NCI-H82 (cell line): ENCODE measurements around the gene RFK.
"Not testable (repeated sequence)": the region's sequence is repeated elsewhere in the genome, so short reads cannot be mapped to it uniquely, and the experiment has no call there.

Source experiments
- DNase-seq: peaks from one replicate; lab custom pipeline; 2025; lab: John Stamatoyannopoulos, UW

Gene RFK

GRCh38 chr9:76394195-76394959 is at the start of gene RFK:
Gene RFK, minus strand, starts transcription at chr9:76394426. Its CDS starts 255 bp downstream, at chr9:76394171.
- peak; percentile 90 for DNase-seq

DNA sequence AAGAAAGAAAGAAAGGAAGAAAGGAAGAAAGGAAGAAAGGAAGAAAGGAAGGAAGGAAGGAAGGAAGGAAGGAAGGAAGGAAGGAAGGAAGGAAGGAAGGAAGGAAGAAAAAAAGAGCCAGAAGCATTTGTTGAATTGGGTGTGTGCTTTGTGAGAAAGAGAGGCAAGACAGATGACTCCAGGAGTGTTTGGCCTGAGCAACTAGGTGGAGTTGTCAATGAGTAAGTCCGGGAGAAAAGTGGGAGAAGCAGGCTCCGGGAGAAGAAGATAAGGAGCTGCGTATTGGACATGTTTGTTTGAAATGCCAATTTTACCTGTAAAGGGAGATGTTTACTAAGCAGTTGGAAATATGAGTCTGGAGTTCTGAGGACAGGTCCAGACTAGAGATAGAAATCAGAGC is 49.7 kb upstream of the RFK start:
- DNase-seq = no peak

DNA sequence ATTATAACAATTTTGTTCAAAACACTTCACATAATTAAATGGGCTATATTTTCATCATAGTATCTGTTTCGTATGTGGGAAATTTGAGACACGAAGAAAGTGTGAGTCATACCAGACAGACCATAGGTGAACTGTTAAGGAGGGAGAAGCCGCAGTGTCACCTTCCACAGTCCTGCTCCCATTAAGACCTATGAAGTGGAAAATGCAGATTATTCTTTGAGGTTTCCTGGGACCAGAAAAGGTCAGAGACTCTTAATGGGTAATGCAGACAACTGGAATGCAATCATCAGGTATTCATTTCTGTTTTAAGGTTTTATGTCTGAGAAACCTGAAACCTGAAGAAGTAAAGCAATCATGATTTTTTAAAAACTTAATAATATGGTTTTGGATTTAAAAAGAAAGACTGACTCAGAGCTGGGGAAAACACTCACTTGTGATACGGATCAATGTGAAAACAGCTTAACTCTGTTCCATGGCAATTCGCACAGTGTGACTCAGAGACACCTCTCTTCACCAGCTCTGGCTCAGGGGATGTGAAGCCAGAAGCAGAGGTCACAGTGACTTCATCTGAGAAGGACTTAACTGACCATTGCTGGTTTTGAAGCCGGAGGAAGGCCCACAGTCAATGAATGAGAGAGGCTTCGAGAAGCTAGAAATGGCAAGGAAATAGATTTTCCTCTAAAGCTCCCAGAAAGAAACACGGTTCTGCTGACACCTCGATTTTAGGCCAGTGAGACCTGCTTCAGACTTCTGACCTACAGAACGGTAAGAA is 47.5 kb upstream of the RFK start:
- DNase-seq = no peak

DNA sequence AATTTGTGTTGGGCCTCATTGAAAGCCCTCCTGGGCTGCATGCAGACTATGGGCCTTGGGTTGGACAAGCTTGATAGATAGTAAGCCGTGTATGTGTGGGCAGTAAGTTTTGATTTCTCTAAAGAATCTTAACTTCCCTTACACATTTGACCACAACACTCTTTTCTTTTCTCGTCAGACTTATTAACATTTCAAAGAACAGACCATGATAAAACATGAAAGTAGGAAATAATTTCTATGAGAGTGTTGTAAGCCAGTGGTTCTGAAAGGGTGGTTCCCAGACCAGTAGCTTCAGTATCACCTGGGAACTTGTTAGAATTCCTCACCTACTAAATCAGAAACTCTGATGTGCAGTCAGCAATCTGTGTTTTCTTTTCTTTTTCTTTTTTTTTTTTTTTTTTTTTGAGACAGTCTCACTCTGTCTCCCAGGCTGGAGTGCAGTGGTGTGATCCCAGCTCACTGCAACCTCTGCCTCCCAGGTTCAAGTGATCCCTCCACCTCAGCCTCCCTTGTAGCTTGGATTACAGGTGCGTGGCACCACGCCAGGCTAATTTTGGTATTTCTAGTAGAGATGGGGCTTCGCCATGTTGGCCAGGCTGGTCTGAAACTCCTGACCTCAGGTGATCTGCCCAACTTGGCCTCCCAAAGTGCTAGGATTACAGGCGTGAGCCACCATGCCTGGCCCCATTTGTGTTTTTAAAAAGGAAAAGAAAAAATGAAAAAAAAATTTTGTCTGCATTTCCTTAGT is 44.8 kb upstream of the RFK start:
- DNase-seq = no peak

DNA sequence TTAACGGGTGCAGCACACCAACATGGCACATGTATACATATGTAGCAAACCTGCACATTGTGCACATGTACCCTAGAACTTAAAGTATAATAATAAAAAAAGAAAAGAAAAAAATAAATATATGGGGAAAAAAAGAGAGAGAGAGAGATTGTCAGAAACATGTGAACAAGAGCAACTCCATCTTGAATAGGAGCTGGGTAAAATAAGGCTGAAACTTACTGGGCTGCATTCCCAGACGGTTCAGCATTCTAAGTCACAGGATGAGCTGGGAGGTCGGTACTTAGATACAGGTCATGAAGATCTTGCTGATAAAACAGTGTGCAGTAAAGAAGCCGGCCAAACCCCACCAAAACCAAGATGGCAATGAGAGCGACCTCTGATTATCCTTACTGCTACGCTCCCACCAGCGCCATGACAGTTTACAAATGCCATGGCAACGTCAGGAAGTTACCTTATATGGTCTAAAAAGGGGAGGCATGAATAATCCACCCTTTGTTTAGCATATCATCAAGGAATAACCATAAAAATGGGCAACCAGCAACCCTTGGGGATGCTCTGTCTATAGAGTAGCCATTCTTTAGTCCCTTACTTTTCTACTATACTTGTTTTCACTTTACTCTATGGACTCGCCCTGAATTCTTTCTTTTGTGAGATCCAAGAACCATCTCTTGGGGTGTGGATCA is 42.9 kb upstream of the RFK start:
- not testable (repeated sequence) for DNase-seq

DNA sequence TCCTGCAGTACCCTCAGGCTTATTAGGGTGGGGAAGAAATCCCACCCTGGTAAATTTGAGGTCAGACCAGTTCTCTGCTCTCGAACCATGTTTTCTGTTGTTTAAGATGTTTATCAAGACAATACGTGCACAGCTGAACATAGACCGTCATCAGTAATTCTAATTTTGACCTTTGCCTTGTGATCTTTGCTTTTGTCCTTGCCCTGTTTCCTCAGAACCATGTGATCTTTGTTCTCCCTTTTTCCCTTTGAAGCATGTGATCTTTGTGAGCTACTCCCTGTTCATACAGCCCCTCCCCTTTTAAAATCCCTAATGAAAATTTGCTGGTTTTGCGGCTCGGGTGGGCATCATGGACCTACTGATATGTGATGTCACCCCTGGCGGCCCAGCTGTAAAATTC is 40.7 kb upstream of the RFK start:
- not testable (repeated sequence) for DNase-seq

GRCh38 chr9:76433836-76434235 is 39.6 kb upstream of the RFK start:
- no peak for DNase-seq

- DNase-seq = no peak
Measured at GRCh38 chr9:76433406-76433805, 39.2 kb upstream of the RFK start.

GRCh38 chr9:76431601-76432000 is 37.4 kb upstream of the RFK start:
- DNase-seq = no peak

- no peak for DNase-seq
Measured at GRCh38 chr9:76426807-76427419, 32.7 kb upstream of the RFK start.

DNA sequence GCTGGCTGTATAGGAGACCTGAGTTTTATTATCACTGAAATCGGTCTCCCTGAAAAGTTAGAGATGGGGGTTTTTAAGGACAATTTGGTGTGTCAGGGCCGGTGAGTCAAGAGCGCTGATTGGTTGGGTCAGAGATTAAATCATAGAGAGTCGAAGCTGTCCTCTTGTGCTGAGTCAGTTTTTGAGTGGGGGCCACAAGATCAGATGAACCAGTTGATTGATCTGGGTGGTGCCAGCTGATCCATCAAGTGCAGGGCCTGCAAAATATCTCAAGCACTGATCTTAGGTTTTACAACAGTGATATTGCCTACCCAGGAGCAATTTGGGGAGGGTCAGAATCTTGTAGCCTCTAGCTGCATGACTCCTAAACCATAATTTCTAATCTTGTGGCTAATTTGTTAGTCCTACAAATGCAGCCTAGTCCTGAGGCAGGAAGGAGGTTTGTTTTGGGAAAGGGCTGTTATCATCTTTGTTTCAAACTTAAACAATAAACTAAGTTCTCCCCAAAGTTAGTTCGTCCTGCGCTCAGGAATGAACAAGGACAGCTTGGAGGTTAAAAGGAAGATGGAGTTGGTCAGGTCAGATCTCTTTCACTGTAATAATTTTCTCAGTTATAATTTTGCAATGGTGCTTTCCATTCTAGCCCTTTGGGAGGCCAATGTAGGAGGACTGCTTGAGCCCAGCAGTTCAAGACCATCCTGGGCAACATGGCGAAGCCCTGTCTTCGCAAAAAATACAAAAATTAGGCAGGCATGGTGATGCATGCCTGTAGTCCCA is 31.6 kb upstream of the RFK start:
- no peak for DNase-seq

GRCh38 chr9:76424491-76424890 is 30.3 kb upstream of the RFK start:
- DNase-seq = no peak

- no peak for DNase-seq
Measured at GRCh38 chr9:76423216-76424177, 29.3 kb upstream of the RFK start.

- DNase-seq = peak; percentile 49
Measured at GRCh38 chr9:76419782-76420380, 25.7 kb upstream of the RFK start.

DNA sequence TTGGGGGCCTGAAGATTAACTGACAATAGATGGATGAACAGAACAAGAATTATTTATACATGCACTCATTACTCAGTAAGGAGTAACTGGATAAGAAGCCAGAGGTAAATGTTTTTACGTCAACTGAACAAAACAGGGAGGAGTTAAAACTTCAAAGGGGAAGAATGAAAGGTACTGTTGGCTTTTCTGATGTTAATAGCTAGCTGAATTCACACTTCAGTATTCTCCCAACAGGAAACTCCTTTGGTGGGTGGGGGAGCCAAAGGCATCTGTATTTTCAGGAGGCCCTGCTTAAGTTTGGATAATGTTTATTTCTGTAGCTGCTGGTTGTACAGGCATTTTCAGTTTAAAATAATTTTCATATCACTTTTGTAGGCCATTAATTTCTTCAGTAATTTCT is 23.2 kb upstream of the RFK start:
- DNase-seq = no peak

DNA sequence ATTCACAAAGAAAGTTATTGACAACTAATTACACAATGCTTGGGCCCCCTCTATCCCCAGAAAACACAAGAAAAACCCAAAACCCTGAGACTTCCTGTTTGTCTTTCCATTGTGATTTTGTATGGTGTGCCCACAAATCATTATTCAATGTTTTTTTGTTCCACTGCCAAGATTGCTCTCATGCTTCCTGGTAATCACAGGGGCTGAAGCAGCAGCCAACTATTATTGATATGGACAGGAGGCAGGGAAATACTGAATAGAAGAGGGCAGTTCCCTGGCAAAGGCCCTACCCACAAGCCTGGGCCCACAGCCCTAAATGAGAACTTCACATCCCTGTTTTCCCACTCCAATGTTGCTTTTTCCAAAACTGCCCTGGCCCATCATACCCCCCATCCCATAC is 21.5 kb upstream of the RFK start:
- DNase-seq = no peak

DNA sequence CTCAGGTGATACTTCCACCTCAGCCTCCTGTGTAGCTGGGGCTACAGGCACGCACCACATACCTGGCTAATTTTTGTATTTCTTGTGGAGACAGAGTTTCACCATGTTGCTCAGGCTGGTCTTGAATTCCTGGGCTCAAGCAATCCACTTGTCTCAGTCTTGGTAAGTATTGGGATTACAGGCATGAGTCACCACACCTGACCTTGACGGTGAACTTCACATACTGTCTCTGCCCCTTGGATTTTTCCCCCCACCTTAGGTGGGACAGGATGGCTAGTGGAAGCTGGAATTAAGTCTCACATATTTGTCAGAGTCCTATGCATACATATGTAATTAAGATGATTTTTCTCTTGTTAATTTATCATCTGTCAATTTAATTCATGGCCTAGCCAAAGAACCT is 20.9 kb upstream of the RFK start:
- no peak for DNase-seq

DNA sequence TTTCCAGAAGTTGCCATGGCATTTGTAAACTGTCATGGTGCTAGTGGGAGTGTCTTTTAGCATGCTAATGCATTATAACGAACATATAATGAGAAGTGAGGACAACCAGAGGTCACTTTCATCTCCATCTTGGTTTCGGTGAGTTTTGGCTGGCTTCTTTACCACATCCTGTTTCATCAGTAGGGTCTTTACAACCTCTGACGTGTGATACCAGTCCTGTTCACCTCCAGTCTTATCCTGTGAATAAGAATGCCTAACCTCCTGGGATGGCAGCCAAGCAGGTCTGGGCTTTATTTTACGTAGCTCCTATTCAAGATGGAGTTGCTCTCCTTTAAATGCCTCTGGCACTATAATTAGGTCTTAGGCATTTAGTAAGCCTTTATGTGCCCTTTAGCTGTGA is 20.4 kb upstream of the RFK start:
- no peak for DNase-seq

- DNase-seq = no peak
Measured at GRCh38 chr9:76413658-76414057, 19.4 kb upstream of the RFK start.
